ENCODE data around the gene TST.

TST gene

GRCh38 chr22:37032134-37032534 lies 12.9 kb upstream of the TST start:
- Histone ChIP-seq H3K9me3 (ENCODE audit: insufficient read depth, low read length) (no peaks in the 10 kb centered on the region), H3K27ac (ENCODE audit: low read depth, low read length) (no peak overlapping the region), H3F3A (ENCODE audit: insufficient read depth) (no peaks in the 10 kb centered on the region), H4K20me1 (ENCODE audit: low read depth, low read length) (no peaks in the 10 kb centered on the region), H3K4me2 (ENCODE audit: low read depth, low read length, poor library complexity, severe bottlenecking) (no peak overlapping the region), H3K9ac (ENCODE audit: low read length) (no peak overlapping the region), H3K79me2 (ENCODE audit: insufficient read depth, low read length) (no peaks in the 10 kb centered on the region), H3K27me3 (ENCODE audit: low read length) (no peaks in the 10 kb centered on the region), H3K4me3 (ENCODE audit: insufficient read depth, low read length, poor library complexity, severe bottlenecking) (no peak overlapping the region), H2AFZ (ENCODE audit: low read depth, low read length, severe bottlenecking) (no peak overlapping the region), H3K36me3 (ENCODE audit: low read length) (no peaks in the 10 kb centered on the region), H3K9me2 (replicated peaks; ENCODE audit: insufficient read depth, low read length) (no peaks in the 10 kb centered on the region)
- TF ChIP-seq CTCF (IDR thresholded peaks at IDR 0.05; ENCODE audit: insufficient read depth, low read length, poor library complexity, severe bottlenecking): no peak
- TF ChIP-seq EZH2phosphoT487 (conservative IDR thresholded peaks at IDR 0.05; ENCODE audit: low read length): no peak

- H3K36me3 ChIP-seq (ENCODE audit: low read length): no peaks in the 10 kb centered on the region
- no peak overlapping the region for H3K9ac ChIP-seq (ENCODE audit: low read length)
- TF ChIP-seq CTCF (IDR thresholded peaks at IDR 0.05; ENCODE audit: insufficient read depth, low read length, poor library complexity, severe bottlenecking) (no peak), EZH2phosphoT487 (conservative IDR thresholded peaks at IDR 0.05; ENCODE audit: low read length) (no peak)
Measured at GRCh38 chr22:37030560-37031281, 11.5 kb upstream of the TST start.

GRCh38 chr22:37028692-37029674 lies 9.7 kb upstream of the TST start:
- Histone ChIP-seq H2AFZ (ENCODE audit: low read depth, low read length, severe bottlenecking) (no peak overlapping the region), H3F3A (ENCODE audit: insufficient read depth) (no peaks in the 10 kb centered on the region), H3K4me2 (ENCODE audit: low read depth, low read length, poor library complexity, severe bottlenecking) (no peak overlapping the region), H3K79me2 (ENCODE audit: insufficient read depth, low read length) (no peaks in the 10 kb centered on the region), H3K27me3 (ENCODE audit: low read length) (no peaks in the 10 kb centered on the region), H3K9ac (ENCODE audit: low read length) (no peak overlapping the region), H3K4me3 (ENCODE audit: insufficient read depth, low read length, poor library complexity, severe bottlenecking) (no peak overlapping the region), H3K9me3 (ENCODE audit: insufficient read depth, low read length) (no peaks in the 10 kb centered on the region), H4K20me1 (ENCODE audit: low read depth, low read length) (no peaks in the 10 kb centered on the region), H3K36me3 (ENCODE audit: low read length) (no peaks in the 10 kb centered on the region), H3K9me2 (replicated peaks; ENCODE audit: insufficient read depth, low read length) (no peaks in the 10 kb centered on the region), H3K27ac (ENCODE audit: low read depth, low read length) (no peak overlapping the region)
- no peak for TF ChIP-seq EZH2phosphoT487 (conservative IDR thresholded peaks at IDR 0.05; ENCODE audit: low read length)
- no peak for TF ChIP-seq CTCF (IDR thresholded peaks at IDR 0.05; ENCODE audit: insufficient read depth, low read length, poor library complexity, severe bottlenecking)

More at GRCh38 chr22:37030560-37031281, 11.5 kb upstream of the TST start:
- no peaks in the 10 kb centered on the region for H3K79me2 ChIP-seq (ENCODE audit: insufficient read depth, low read length)
- H3K9me2 ChIP-seq (replicated peaks; ENCODE audit: insufficient read depth, low read length): no peaks in the 10 kb centered on the region
- H3K4me2 ChIP-seq (ENCODE audit: low read depth, low read length, poor library complexity, severe bottlenecking): no peak overlapping the region
- H3K27me3 ChIP-seq (ENCODE audit: low read length): no peaks in the 10 kb centered on the region
- H3F3A ChIP-seq (ENCODE audit: insufficient read depth): no peaks in the 10 kb centered on the region
- no peak overlapping the region for H2AFZ ChIP-seq (ENCODE audit: low read depth, low read length, severe bottlenecking)
- H4K20me1 ChIP-seq (ENCODE audit: low read depth, low read length): no peaks in the 10 kb centered on the region
- H3K27ac ChIP-seq (ENCODE audit: low read depth, low read length): no peak overlapping the region
- no peak overlapping the region for H3K4me3 ChIP-seq (ENCODE audit: insufficient read depth, low read length, poor library complexity, severe bottlenecking)
- H3K9me3 ChIP-seq (ENCODE audit: insufficient read depth, low read length): no peaks in the 10 kb centered on the region
